ENCODE data around the gene INA. TPM values are rescaled to one million over a fixed set of nuclear protein-coding genes. Genes with fewer than 3 reads are reported as not detected.
"Not testable (repeated sequence)": the region's sequence is repeated elsewhere in the genome, so short reads cannot be mapped to it uniquely, and the experiment has no call there.

INA gene
- polyA plus RNA-seq (2013, experiment 1 of 2), result 8.2 TPM
- polyA plus RNA-seq (2013, experiment 2 of 2), result 10.3 TPM

- Histone ChIP-seq H3K4me3 (ENCODE audit: low read length) (peak within 1 kb of the TSS; percentile 65), H3K9ac (ENCODE audit: low read depth, low read length) (peak within 1 kb of the TSS; percentile 41; the same call in 1 of the 2 replicates), H3K27me3 (ENCODE audit: insufficient read depth, low read length) (peaks cover 69% of the 10 kb centered on the region), H3K4me1 (ENCODE audit: insufficient read depth, low read length) (peaks cover 14% of the 10 kb centered on the region), H3K9me3 (ENCODE audit: insufficient read depth, low read depth, low read length) (no peaks in the 10 kb centered on the region), H3K27ac (ENCODE audit: low read depth, low read length) (no peak within 1 kb of the TSS), H3K36me3 (ENCODE audit: insufficient read depth, low read length) (no peaks in the 10 kb centered on the region)
- WGBS, result under 1% methylated on average over 105 of the region's 105 CpGs
Observed at GRCh38 chr10:103276896-103277712, at the start of gene INA. Gene INA (plus strand): TSS chr10:103277138. CDS start chr10:103277212, 74 bp downstream.

- no peak overlapping the region for H3K27ac ChIP-seq (ENCODE audit: low read depth, low read length)
- peaks cover 9% of the 10 kb centered on the region for H3K9me3 ChIP-seq (ENCODE audit: insufficient read depth, low read depth, low read length)
- no peaks in the 10 kb centered on the region for H3K27me3 ChIP-seq (ENCODE audit: insufficient read depth, low read length)
- no peak overlapping the region for H3K9ac ChIP-seq (ENCODE audit: low read depth, low read length)
- H3K36me3 ChIP-seq (ENCODE audit: insufficient read depth, low read length), result no peaks in the 10 kb centered on the region
- H3K4me3 ChIP-seq (ENCODE audit: low read length), result no peak overlapping the region
- WGBS, result 82% methylated on average over 1 of the region's 1 CpG
- H3K4me1 ChIP-seq (ENCODE audit: insufficient read depth, low read length), result peaks cover 18% of the 10 kb centered on the region
Observed at GRCh38 chr10:103227416-103227815, 49.5 kb upstream of the INA start.

- no peak overlapping the region; the same call in 1 of the 2 replicates for H3K4me3 ChIP-seq (ENCODE audit: low read length)
- peak overlapping the region; percentile 91 for H3K27ac ChIP-seq (ENCODE audit: low read depth, low read length)
- WGBS, result 38% methylated on average over 3 of the region's 4 CpGs
Observed at GRCh38 chr10:103231047-103231551, 45.8 kb upstream of the INA start.

DNA sequence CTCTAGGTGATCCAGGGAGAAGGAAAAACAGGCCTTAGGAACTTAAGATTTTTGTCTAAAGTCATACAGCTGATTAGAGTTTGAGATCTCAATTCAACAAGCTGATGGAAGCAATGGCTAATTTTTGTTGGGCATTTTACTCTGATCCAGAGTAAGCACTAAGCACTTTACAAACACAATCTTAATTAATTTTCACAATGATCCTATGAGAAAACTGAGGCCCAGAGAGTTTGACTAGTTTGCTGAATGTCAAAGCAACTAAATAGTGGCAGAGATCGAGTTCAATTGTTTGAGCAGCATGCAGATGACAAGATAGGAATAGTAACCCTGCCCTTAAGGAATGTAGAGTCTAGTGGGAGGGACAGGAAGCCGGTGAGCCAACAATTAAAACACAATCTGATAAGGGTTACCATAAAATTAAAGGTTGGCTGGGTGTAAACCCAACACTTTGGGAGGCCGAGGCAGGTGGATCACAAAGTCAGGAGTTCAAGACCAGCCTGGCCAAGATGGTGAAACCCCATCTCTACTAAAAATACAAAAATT, 44.7 kb upstream of the INA start:
- Histone ChIP-seq H3K9me3 (ENCODE audit: insufficient read depth, low read depth, low read length) (no peaks in the 10 kb centered on the region), H3K9ac (ENCODE audit: low read depth, low read length) (peak overlapping the region; percentile 43), H3K27me3 (ENCODE audit: insufficient read depth, low read length) (no peaks in the 10 kb centered on the region), H3K27ac (ENCODE audit: low read depth, low read length) (peak overlapping the region; percentile 91), H3K36me3 (ENCODE audit: insufficient read depth, low read length) (no peaks in the 10 kb centered on the region), H3K4me3 (ENCODE audit: low read length) (no peak overlapping the region), H3K4me1 (ENCODE audit: insufficient read depth, low read length) (peaks cover 24% of the 10 kb centered on the region)
- whole genome bisulfite sequencing, result 75% methylated on average over 3 of the region's 3 CpGs

More at GRCh38 chr10:103231047-103231551, 45.8 kb upstream of the INA start:
- Histone ChIP-seq H3K9me3 (ENCODE audit: insufficient read depth, low read depth, low read length) (no peaks in the 10 kb centered on the region), H3K27me3 (ENCODE audit: insufficient read depth, low read length) (no peaks in the 10 kb centered on the region), H3K9ac (ENCODE audit: low read depth, low read length) (peak overlapping the region; percentile 52), H3K36me3 (ENCODE audit: insufficient read depth, low read length) (no peaks in the 10 kb centered on the region), H3K4me1 (ENCODE audit: insufficient read depth, low read length) (peaks cover 24% of the 10 kb centered on the region)

DNA sequence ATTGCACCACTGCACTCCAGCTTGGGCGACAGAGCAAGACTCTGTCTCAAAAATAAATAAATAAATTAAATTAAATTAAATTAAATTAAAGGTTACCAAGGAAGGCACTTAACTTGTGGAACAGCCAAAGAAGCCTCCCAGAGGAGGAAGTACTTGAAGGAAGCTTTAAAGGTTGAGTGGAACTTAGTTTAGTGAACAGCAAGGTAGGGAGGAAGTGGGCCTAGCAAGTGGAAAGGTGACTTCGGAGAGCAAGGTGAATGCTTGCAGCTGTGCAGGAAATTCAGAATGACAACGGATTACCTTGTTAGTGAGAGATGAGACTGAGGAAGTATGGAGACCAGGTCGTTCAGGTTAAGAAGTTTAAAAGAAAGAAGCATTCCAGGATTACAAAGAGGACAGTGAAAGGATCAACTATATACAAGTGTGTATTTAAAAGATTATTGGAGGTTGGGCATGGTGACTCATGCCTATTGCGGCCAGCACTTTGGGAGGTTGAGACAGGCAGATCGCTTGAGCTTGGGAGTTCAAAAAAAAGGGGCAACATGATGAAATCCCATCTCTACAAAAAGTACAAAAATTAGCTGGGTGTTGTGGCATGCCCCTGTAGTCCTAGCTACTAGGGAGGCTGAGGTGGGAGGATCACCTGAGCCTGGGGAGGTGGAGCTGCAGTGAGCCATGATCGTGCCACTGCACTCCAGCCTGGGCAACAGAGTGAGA, 44.0 kb upstream of the INA start:
- 72% methylated on average over 6 of the region's 7 CpGs for WGBS
- peak overlapping the region; percentile 45 for H3K27ac ChIP-seq (ENCODE audit: low read depth, low read length)
- H3K27me3 ChIP-seq (ENCODE audit: insufficient read depth, low read length), result no peaks in the 10 kb centered on the region
- H3K9me3 ChIP-seq (ENCODE audit: insufficient read depth, low read depth, low read length), result no peaks in the 10 kb centered on the region
- no peak overlapping the region for H3K4me3 ChIP-seq (ENCODE audit: low read length)
- H3K4me1 ChIP-seq (ENCODE audit: insufficient read depth, low read length), result peaks cover 24% of the 10 kb centered on the region
- no peaks in the 10 kb centered on the region for H3K36me3 ChIP-seq (ENCODE audit: insufficient read depth, low read length)
- no peak overlapping the region for H3K9ac ChIP-seq (ENCODE audit: low read depth, low read length)

DNA sequence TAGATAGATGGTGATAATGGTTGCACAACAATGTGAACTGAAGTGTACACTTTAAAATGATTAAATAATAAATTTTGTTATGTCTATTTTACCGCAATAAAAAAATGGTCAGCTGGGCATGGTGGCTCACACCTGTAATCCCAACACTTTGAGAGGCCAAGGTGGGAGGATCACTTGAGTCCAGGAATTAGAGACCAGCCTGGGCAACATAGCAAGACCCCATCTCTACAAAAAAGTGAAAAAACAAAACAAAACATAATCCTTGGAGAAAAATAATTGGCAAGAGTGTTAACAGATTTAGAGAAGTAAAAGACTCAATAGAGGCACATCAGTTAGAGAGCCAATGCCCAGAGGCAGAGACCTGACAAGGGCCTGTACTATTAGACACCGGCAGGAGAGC, 41.2 kb upstream of the INA start:
- WGBS, result 97% methylated on average over 2 of the region's 2 CpGs
- H3K9ac ChIP-seq (ENCODE audit: low read depth, low read length), result no peak overlapping the region
- no peaks in the 10 kb centered on the region for H3K27me3 ChIP-seq (ENCODE audit: insufficient read depth, low read length)
- peaks cover 19% of the 10 kb centered on the region for H3K4me1 ChIP-seq (ENCODE audit: insufficient read depth, low read length)
- no peaks in the 10 kb centered on the region for H3K36me3 ChIP-seq (ENCODE audit: insufficient read depth, low read length)
- H3K4me3 ChIP-seq (ENCODE audit: low read length), result no peak overlapping the region
- no peaks in the 10 kb centered on the region for H3K9me3 ChIP-seq (ENCODE audit: insufficient read depth, low read depth, low read length)
- H3K27ac ChIP-seq (ENCODE audit: low read depth, low read length), result no peak overlapping the region

DNA sequence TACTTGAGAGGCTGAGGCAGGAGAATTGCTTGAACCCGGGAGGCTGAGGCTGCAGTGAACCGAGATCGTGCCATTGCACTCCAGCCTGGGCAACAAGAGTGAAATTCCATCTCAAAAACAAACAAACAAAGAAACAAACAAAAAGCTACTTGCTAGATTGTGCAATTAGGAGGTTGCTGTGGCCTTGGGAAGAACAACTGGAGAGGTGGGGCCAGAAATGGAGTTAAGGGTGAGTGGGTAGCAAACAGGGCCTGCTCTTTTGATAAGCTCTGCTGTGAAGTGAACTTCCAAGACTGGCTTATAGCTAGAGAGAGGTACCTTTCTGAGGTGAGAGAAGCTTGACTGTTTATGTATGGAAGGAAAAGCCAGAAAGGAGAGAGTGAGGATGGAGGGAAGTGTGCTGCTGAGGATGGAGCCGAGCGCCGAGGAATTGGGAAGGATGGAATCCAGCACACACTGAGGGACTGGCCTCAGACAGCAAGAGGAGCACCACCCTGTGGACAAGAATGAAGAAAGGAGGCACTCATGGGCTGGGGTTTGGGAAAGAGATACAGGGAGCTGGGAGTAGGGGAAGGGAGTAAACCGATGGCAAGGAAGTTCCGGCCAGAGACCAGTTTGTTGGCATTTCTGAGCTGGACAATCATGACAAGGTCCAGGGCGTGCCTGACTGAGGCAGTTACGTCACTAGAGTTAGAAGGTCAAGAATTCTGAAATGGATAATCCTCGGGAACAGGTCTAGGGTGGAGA, 38.3 kb upstream of the INA start:
- Histone ChIP-seq H3K36me3 (ENCODE audit: insufficient read depth, low read length) (no peaks in the 10 kb centered on the region), H3K9ac (ENCODE audit: low read depth, low read length) (no peak overlapping the region), H3K4me3 (ENCODE audit: low read length) (no peak overlapping the region), H3K9me3 (ENCODE audit: insufficient read depth, low read depth, low read length) (no peaks in the 10 kb centered on the region), H3K27ac (ENCODE audit: low read depth, low read length) (no peak overlapping the region), H3K27me3 (ENCODE audit: insufficient read depth, low read length) (no peaks in the 10 kb centered on the region), H3K4me1 (ENCODE audit: insufficient read depth, low read length) (peaks cover 10% of the 10 kb centered on the region)
- 80% methylated on average over 11 of the region's 11 CpGs for WGBS

DNA sequence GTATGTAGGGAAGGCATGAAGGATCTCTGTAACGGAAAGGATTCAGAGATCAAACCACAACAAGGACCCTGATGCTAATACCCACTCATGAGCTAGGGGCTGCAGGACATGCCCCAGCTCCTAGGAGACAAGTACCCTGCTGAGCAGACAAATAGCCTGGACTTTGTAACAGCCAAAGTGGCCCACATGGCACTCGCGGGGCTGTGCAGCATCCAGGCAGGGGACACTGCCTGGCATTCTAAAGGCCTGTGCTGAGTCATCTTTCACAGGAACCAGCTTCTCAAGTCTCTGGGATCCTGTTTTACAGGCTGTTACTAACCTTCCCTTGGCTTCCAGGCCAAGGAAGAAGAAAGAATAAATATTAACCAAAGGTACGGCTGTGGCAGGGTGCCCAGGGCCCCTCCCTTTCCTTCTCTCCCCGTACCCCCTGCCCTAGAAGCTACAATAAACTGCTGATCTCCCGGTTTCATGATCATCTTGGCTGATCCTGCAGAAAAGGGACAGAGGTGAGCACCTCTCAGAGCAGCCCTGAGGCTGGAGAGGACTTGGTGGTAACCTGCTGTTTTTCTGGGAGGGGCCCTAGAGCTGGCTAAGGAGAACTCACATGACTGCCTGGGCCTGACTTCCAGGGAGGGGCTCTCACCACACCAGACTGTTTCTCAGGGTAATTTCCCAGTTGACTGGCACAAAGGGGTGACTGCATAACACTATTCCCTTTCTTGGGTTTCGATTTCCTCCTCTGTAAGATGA, 35.5 kb upstream of the INA start:
- no peaks in the 10 kb centered on the region for H3K36me3 ChIP-seq (ENCODE audit: insufficient read depth, low read length)
- 63% methylated on average over 7 of the region's 7 CpGs for WGBS
- peaks cover 10% of the 10 kb centered on the region for H3K4me1 ChIP-seq (ENCODE audit: insufficient read depth, low read length)
- H3K27ac ChIP-seq (ENCODE audit: low read depth, low read length), result peak overlapping the region; percentile 47
- H3K27me3 ChIP-seq (ENCODE audit: insufficient read depth, low read length), result no peaks in the 10 kb centered on the region
- H3K9ac ChIP-seq (ENCODE audit: low read depth, low read length), result peak overlapping the region; percentile 32; the same call in 1 of the 2 replicates
- H3K9me3 ChIP-seq (ENCODE audit: insufficient read depth, low read depth, low read length), result no peaks in the 10 kb centered on the region
- no peak overlapping the region for H3K4me3 ChIP-seq (ENCODE audit: low read length)

GRCh38 chr10:103244666-103245271, 32.2 kb upstream of the INA start:
- H3K4me3 ChIP-seq (ENCODE audit: low read length), result no peak overlapping the region
- 46% methylated on average over 9 of the region's 9 CpGs for WGBS
- H3K27ac ChIP-seq (ENCODE audit: low read depth, low read length), result no peak overlapping the region
- no peak overlapping the region for H3K9ac ChIP-seq (ENCODE audit: low read depth, low read length)
- no peaks in the 10 kb centered on the region for H3K9me3 ChIP-seq (ENCODE audit: insufficient read depth, low read depth, low read length)
- H3K4me1 ChIP-seq (ENCODE audit: insufficient read depth, low read length), result peaks cover 10% of the 10 kb centered on the region
- no peaks in the 10 kb centered on the region for H3K36me3 ChIP-seq (ENCODE audit: insufficient read depth, low read length)
- H3K27me3 ChIP-seq (ENCODE audit: insufficient read depth, low read length), result no peaks in the 10 kb centered on the region

DNA sequence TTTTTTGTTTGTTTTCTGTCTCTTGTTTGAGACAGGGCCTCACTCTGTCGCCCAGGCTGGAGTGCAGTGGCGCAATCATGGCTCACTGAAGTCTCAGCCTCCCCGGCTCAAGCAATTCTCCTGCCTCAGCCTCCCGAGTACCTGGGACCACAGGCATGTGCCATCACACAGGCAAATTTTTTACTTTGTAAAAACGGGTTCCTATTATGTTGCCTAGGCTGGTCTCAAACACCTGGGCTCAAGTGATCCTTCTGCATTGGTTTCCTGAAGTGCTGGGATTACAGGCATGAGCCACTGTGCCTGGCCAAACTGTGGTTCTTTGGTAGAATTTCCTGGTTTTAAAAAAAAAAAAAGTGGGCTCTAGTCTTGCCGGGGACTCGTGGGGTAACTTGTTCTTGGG, 31.4 kb upstream of the INA start, which contains the start of gene RPEL1:
Gene RPEL1 (plus strand): TSS at position 301 of the 400 bp plus-strand sequence. CDS start 110 bp downstream, outside the sequence.
- not testable (repeated sequence) for H3K27ac ChIP-seq (ENCODE audit: low read depth, low read length); H3K36me3 ChIP-seq (ENCODE audit: insufficient read depth, low read length); H3K27me3 ChIP-seq (ENCODE audit: insufficient read depth, low read length); H3K4me3 ChIP-seq (ENCODE audit: low read length); H3K9me3 ChIP-seq (ENCODE audit: insufficient read depth, low read depth, low read length); H3K9ac ChIP-seq (ENCODE audit: low read depth, low read length)
- WGBS, result 98% methylated on average over 7 of the region's 7 CpGs
- peaks cover 10% of the 10 kb centered on the region for H3K4me1 ChIP-seq (ENCODE audit: insufficient read depth, low read length)

All from HUES64 (cell line).